ENCODE data around the gene IL17RC. TPM values are rescaled to one million over a fixed set of nuclear protein-coding genes. Genes with fewer than 3 reads are reported as not detected.

Gene IL17RC
- total and polyA plus RNA-seq, 2 of the 8 experiments (the other 6 are each of a cell fraction or from before 2014, with no cell fraction given) = 11.8 to 13.0 TPM

GRCh38 chr3:9940746-9941145 lies 23.8 kb downstream of the IL17RC start:
- no peak overlapping the region for H3K56ac ChIP-seq (replicated peaks; ENCODE audit: insufficient read length, low read depth, low read length)
- H2BK5ac ChIP-seq (ENCODE audit: low read depth, low read length) = no peak overlapping the region
- no peak overlapping the region for H3K23ac ChIP-seq (ENCODE audit: insufficient read length)
- CTCF ChIA-PET (ENCODE audit: partially characterized antibody) = interaction anchor here (2.1 kb wide), 1 partner anchor 114 kb away, joined by 6 read pairs; no protein-coding TSS in a partner anchor
- no peak for TF ChIP-seq BCL11A (IDR thresholded peaks at IDR 0.05; ENCODE audit: low read depth in 2 of 2, low read length in 2 of 2)
- no peak for TF ChIP-seq TAF1 (IDR thresholded peaks at IDR 0.05; ENCODE audit: low read depth, low read length)
- no peak for TF ChIP-seq GABPA (IDR thresholded peaks at IDR 0.05; ENCODE audit: borderline replicate concordance, insufficient read depth, low read length)
- no peak for TF ChIP-seq POLR2A (IDR thresholded peaks at IDR 0.05; ENCODE audit: control extremely low read depth in 1 of 2, low read depth in 2 of 2, low read length in 2 of 2)
- no peak for TF ChIP-seq SUZ12 (IDR thresholded peaks at IDR 0.05; ENCODE audit: low read length)
- no peak overlapping the region for H3K4me2 ChIP-seq (ENCODE audit: insufficient read depth in 1 of 2, low read depth in 2 of 2, low read length in 2 of 2)
- H3K4me3 ChIP-seq (ENCODE audit: extremely low read depth in 1 of 4, insufficient read depth in 2 of 4, low read depth in 3 of 4, low read length in 4 of 4) = no peak overlapping the region
- H4K5ac ChIP-seq (ENCODE audit: insufficient read length, low read depth, low read length) = no peak overlapping the region
- 97% methylated on average over 9 of the region's 10 CpGs; no CpG with 5 or more reads in 1 of the 2 experiments for WGBS, 2 experiments (ENCODE audit: extremely low coverage in 1 of 2, insufficient coverage in 1 of 2, insufficient read length in 1 of 2, insufficient replicate concordance in 2 of 2, low coverage in 1 of 2, low lambda C conversion rate in 2 of 2, missing lambda C conversion rate in 1 of 2)
- H4K8ac ChIP-seq (ENCODE audit: extremely low read depth, insufficient read depth, low read length) = no peak overlapping the region
- peaks cover 0 to 4% of the 10 kb centered on the region in 2 experiments; a peak in 1 of 4 replicates for H3K9me3 ChIP-seq (ENCODE audit: insufficient read depth in 2 of 2, low read depth in 1 of 2, low read length in 1 of 2)
- no peak overlapping the region for H2BK120ac ChIP-seq (replicated peaks; ENCODE audit: low read depth, low read length)
- H2BK12ac ChIP-seq (ENCODE audit: low read depth, low read length) = no peak overlapping the region
- no peak overlapping the region for H2AFZ ChIP-seq (ENCODE audit: low read length)
- H3K27me3 ChIP-seq (replicated peaks in 1 of 4; ENCODE audit: control insufficient read depth in 3 of 4, extremely low read depth in 1 of 4, insufficient read depth in 3 of 4, low read length in 3 of 4) = no peaks in the 10 kb centered on the region
- DNase-seq (ENCODE audit: low read depth in 1 of 2, low spot score in 2 of 2) = no peak
- H3K27ac ChIP-seq (ENCODE audit: low read depth, low read length) = no peak overlapping the region
- H3K36me3 ChIP-seq (ENCODE audit: control insufficient read depth in 2 of 4, insufficient read depth in 4 of 4, low read length in 3 of 4) = no peaks in the 10 kb centered on the region
- no peaks in the 10 kb centered on the region for H3K79me1 ChIP-seq (ENCODE audit: low read depth, low read length)
- H3K23me2 ChIP-seq (ENCODE audit: low read depth, low read length) = no peaks in the 10 kb centered on the region
- no peaks in the 10 kb centered on the region; a peak in 1 of 7 replicates for H3K4me1 ChIP-seq (replicated peaks in 1 of 4; ENCODE audit: control insufficient read depth in 3 of 4, insufficient read depth in 4 of 4, low read length in 3 of 4)
- H2BK20ac ChIP-seq (ENCODE audit: low read length) = no peak overlapping the region
- POLR2A ChIA-PET (ENCODE audit: partially characterized antibody) = interaction anchor here (1.6 kb wide), 1 partner anchor 10 kb away, joined by 3 read pairs; no protein-coding TSS in a partner anchor
- H3K14ac ChIP-seq (ENCODE audit: insufficient read length) = no peak overlapping the region
- H3K18ac ChIP-seq (ENCODE audit: extremely low read depth, low read length) = no peak overlapping the region
- no peak overlapping the region for H2AK5ac ChIP-seq (ENCODE audit: low read depth, low read length)
- H4K91ac ChIP-seq (replicated peaks; ENCODE audit: insufficient read length, low read length) = no peak overlapping the region
- H2BK15ac ChIP-seq (ENCODE audit: low read length) = no peak overlapping the region
- H3K4ac ChIP-seq (replicated peaks; ENCODE audit: insufficient read length, low read depth, low read length) = no peak overlapping the region
- H4K20me1 ChIP-seq (replicated peaks in 1 of 2; ENCODE audit: control insufficient read depth in 1 of 2, insufficient read depth in 2 of 2, low read length in 2 of 2) = no peaks in the 10 kb centered on the region
- FAIRE-seq = no peak
- no peak overlapping the region for H3K9ac ChIP-seq (replicated peaks in 1 of 4; ENCODE audit: extremely low read depth in 1 of 4, low read depth in 3 of 4, low read length in 3 of 4)
- no peaks in the 10 kb centered on the region for H3K79me2 ChIP-seq (ENCODE audit: control insufficient read depth in 1 of 2, insufficient read depth in 2 of 2, low read length in 2 of 2)
